ENCODE results near the gene HFM1.
"Not testable (repeated sequence)": the region's sequence is repeated elsewhere in the genome, so short reads cannot be mapped to it uniquely, and the experiment has no call there.

Gene HFM1

GRCh38 chr1:91404151-91405012, at the start of gene HFM1:
TSS of gene HFM1 (minus strand) at chr1:91404837. CDS start at chr1:91401082, 3,755 bp downstream.
- peak; percentile 83 to 94 for DNase-seq

GRCh38 chr1:91454136-91454535, 49.5 kb upstream of the HFM1 start:
- DNase-seq, result no peak

GRCh38 chr1:91450260-91450659, 45.6 kb upstream of the HFM1 start:
- DNase-seq, result no peak

GRCh38 chr1:91447782-91448181, 43.1 kb upstream of the HFM1 start:
- DNase-seq, result not testable (repeated sequence)

- not testable (repeated sequence) for DNase-seq
Measured at GRCh38 chr1:91441980-91442379, 37.3 kb upstream of the HFM1 start.

- DNase-seq, result peak in 1 of 2 experiments; percentile 9
Measured at GRCh38 chr1:91440847-91441246, 36.2 kb upstream of the HFM1 start.

GRCh38 chr1:91439016-91439415, 34.4 kb upstream of the HFM1 start:
- no peak for DNase-seq

GRCh38 chr1:91428182-91428798, 23.7 kb upstream of the HFM1 start:
- DNase-seq, result no peak

- no peak for DNase-seq
Measured at GRCh38 chr1:91427741-91428140, 23.1 kb upstream of the HFM1 start.

GRCh38 chr1:91422523-91422922, 17.9 kb upstream of the HFM1 start:
- not testable (repeated sequence) for DNase-seq

- DNase-seq, result no peak
Measured at GRCh38 chr1:91412371-91412770, 7.7 kb upstream of the HFM1 start.

GRCh38 chr1:91406773-91407389, 2.2 kb upstream of the HFM1 start:
- DNase-seq, result no peak

- DNase-seq, result peak; percentile 29 to 55
Measured at GRCh38 chr1:91402023-91402422, 2.6 kb downstream of the HFM1 start.

- DNase-seq, result peak; percentile 19 to 61
Measured at GRCh38 chr1:91400133-91400725, 4.4 kb downstream of the HFM1 start.

- no peak for DNase-seq
Measured at GRCh38 chr1:91398291-91398690, 6.3 kb downstream of the HFM1 start.

- peak; percentile 27 to 70 for DNase-seq
Measured at GRCh38 chr1:91397605-91398004, 7.0 kb downstream of the HFM1 start.

- no peak for DNase-seq
Measured at GRCh38 chr1:91393042-91393441, 11.6 kb downstream of the HFM1 start.

GRCh38 chr1:91386109-91386508, 18.5 kb downstream of the HFM1 start:
- no peak for DNase-seq

- DNase-seq, result no peak
Measured at GRCh38 chr1:91383456-91383855, 21.2 kb downstream of the HFM1 start.

- no peak for DNase-seq
Measured at GRCh38 chr1:91381844-91382243, 22.8 kb downstream of the HFM1 start.

- no peak for DNase-seq
Measured at GRCh38 chr1:91374086-91374485, 30.6 kb downstream of the HFM1 start.

- DNase-seq, result not testable (repeated sequence)
Measured at GRCh38 chr1:91372230-91372629, 32.4 kb downstream of the HFM1 start.

GRCh38 chr1:91349524-91349923, 55.1 kb downstream of the HFM1 start:
- no peak for DNase-seq
